AG04449 (cell line): Measurements from ENCODE around the gene LINC00632.

Experiments used
- CTCF ChIA-PET: fragments of 350-600 bp; formaldehyde crosslinking; extraction: SDS; loops from one replicate; lab custom pipeline; 2021; ENCODE audit warnings: antibody characterized with exemption; lab: Yijun Ruan, JAX
- POLR2A ChIA-PET: fragments of 400-600, 350-600 bp; formaldehyde crosslinking; extraction: SDS; loops from one replicate; lab custom pipeline; 2020; ENCODE audit warnings: antibody characterized with exemption, inconsistent platforms; lab: Yijun Ruan, JAX
- DNase-seq: peaks from one replicate; pipeline ENCODE4 v3.0.0-alpha.2; 2010; ENCODE audit warnings: low read depth, low spot score
- H3K4me3 ChIP-seq: 2 replicates; pipeline ENCODE4 v1.5.1; 2011; ENCODE audit warnings: low read depth, mild to moderate bottlenecking, control low read depth, low read length
- CTCF ChIP-seq: IDR thresholded peaks from one replicate; pipeline ENCODE4 v1.5.1; 2011; ENCODE audit warnings: mild to moderate bottlenecking, moderate library complexity, low read length, control low read depth, inconsistent platforms; ENCODE audit not compliant: insufficient read depth; ENCODE audit errors: missing control alignments

The LINC00632 gene

GRCh38 chrX:140697618-140698017 is 11.9 kb upstream of the LINC00632 start:
- ChIA-PET CTCF (interaction anchor here (0.5 kb wide), 1 partner anchor 15 kb away, joined by 3 read pairs; no protein-coding TSS in a partner anchor), POLR2A (no interaction called here)
- TF ChIP-seq CTCF, result no peak
- no peak overlapping the region for H3K4me3 ChIP-seq
- no peak for DNase-seq

- no peak overlapping the region for H3K4me3 ChIP-seq
- no peak for TF ChIP-seq CTCF
- ChIA-PET POLR2A (no interaction called here), CTCF (interaction anchor here (1.1 kb wide), 1 partner anchor 12 kb away, joined by 3 read pairs; no protein-coding TSS in a partner anchor)
- no peak for DNase-seq
Observed at GRCh38 chrX:140701480-140701879, 8.1 kb upstream of the LINC00632 start.

- no peak overlapping the region for H3K4me3 ChIP-seq
- POLR2A ChIA-PET, result no interaction called here
- CTCF ChIA-PET, result no interaction called here
- DNase-seq, result no peak
- no peak for TF ChIP-seq CTCF
Observed at GRCh38 chrX:140710710-140711109, 1.2 kb downstream of the LINC00632 start.

- H3K4me3 ChIP-seq, result no peak overlapping the region
- CTCF ChIA-PET, result no interaction called here
- no peak for DNase-seq
- POLR2A ChIA-PET, result no interaction called here
- no peak for TF ChIP-seq CTCF
Observed at GRCh38 chrX:140711894-140712293, 2.3 kb downstream of the LINC00632 start.

- DNase-seq, result no peak
- no peak overlapping the region for H3K4me3 ChIP-seq
- POLR2A ChIA-PET, result no interaction called here
- CTCF ChIA-PET, result interaction anchor here (1.0 kb wide), 1 partner anchor 15 kb away, joined by 3 read pairs; no protein-coding TSS in a partner anchor
- TF ChIP-seq CTCF, result no peak
Observed at GRCh38 chrX:140712413-140713173, 3.0 kb downstream of the LINC00632 start.

- POLR2A ChIA-PET, result no interaction called here
- DNase-seq, result no peak
- TF ChIP-seq CTCF, result no peak
- no peak overlapping the region for H3K4me3 ChIP-seq
- CTCF ChIA-PET, result interaction anchor here (1.0 kb wide), 1 partner anchor 16 kb away, joined by 3 read pairs; no protein-coding TSS in a partner anchor
Observed at GRCh38 chrX:140713174-140713539, 3.6 kb downstream of the LINC00632 start.
